NCI-H82 (cell line): ENCODE data around the gene CADM2.
"Not testable (repeated sequence)": the region's sequence is repeated elsewhere in the genome, so short reads cannot be mapped to it uniquely, and the experiment has no call there.

Source experiments
- DNase-seq: peaks from one replicate; lab custom pipeline; 2025; lab: John Stamatoyannopoulos, UW

The CADM2 gene

GRCh38 chr3:85481411-85482212, 522.8 kb downstream of the CADM2 start:
- DNase-seq: no peak

GRCh38 chr3:85482213-85482490, 523.4 kb downstream of the CADM2 start:
- DNase-seq: no peak

- DNase-seq: no peak
These were observed 525.2 kb downstream of the CADM2 start for GRCh38 chr3:85483986-85484385.

- no peak for DNase-seq
These were observed 528.6 kb downstream of the CADM2 start for GRCh38 chr3:85487375-85487774.

GRCh38 chr3:85495602-85496001, 536.8 kb downstream of the CADM2 start:
- DNase-seq: no peak

GRCh38 chr3:85498177-85498576, 539.4 kb downstream of the CADM2 start:
- DNase-seq: no peak

- no peak for DNase-seq
These were observed 543.5 kb downstream of the CADM2 start for GRCh38 chr3:85502148-85502875.

- not testable (repeated sequence) for DNase-seq
These were observed 545.5 kb downstream of the CADM2 start for GRCh38 chr3:85504129-85504784.

- DNase-seq: not testable (repeated sequence)
These were observed 546.2 kb downstream of the CADM2 start for GRCh38 chr3:85504785-85505511.

- not testable (repeated sequence) for DNase-seq
These were observed 548.3 kb downstream of the CADM2 start for GRCh38 chr3:85507052-85507451.

GRCh38 chr3:85508659-85509058, 549.9 kb downstream of the CADM2 start:
- no peak for DNase-seq

GRCh38 chr3:85516146-85516545, 557.4 kb downstream of the CADM2 start:
- no peak for DNase-seq

- no peak for DNase-seq
These were observed 565.3 kb downstream of the CADM2 start for GRCh38 chr3:85524104-85524503.

GRCh38 chr3:85525264-85525663, 566.5 kb downstream of the CADM2 start:
- DNase-seq: no peak

- no peak for DNase-seq
These were observed 574.8 kb downstream of the CADM2 start for GRCh38 chr3:85533586-85533985.

- no peak for DNase-seq
These were observed 576.7 kb downstream of the CADM2 start for GRCh38 chr3:85535517-85535916.

GRCh38 chr3:85539232-85539631, 580.4 kb downstream of the CADM2 start:
- no peak for DNase-seq

GRCh38 chr3:85554153-85554552, 595.4 kb downstream of the CADM2 start:
- DNase-seq: no peak

GRCh38 chr3:85560088-85560785, 601.4 kb downstream of the CADM2 start:
- DNase-seq: no peak

- peak; percentile 65 for DNase-seq
These were observed 608.4 kb downstream of the CADM2 start for GRCh38 chr3:85567071-85567676.

- no peak for DNase-seq
These were observed 612.0 kb downstream of the CADM2 start for GRCh38 chr3:85570819-85571218.
